ENCODE measurements around the gene ALK. TPM values are rescaled to one million over a fixed set of nuclear protein-coding genes. Genes with fewer than 3 reads are reported as not detected.

The ALK gene
- total and polyA plus RNA-seq, 2 donors (not counting 1 experiment from before 2014, with no cell fraction given) = under 0.01 to 0.02 TPM

DNA sequence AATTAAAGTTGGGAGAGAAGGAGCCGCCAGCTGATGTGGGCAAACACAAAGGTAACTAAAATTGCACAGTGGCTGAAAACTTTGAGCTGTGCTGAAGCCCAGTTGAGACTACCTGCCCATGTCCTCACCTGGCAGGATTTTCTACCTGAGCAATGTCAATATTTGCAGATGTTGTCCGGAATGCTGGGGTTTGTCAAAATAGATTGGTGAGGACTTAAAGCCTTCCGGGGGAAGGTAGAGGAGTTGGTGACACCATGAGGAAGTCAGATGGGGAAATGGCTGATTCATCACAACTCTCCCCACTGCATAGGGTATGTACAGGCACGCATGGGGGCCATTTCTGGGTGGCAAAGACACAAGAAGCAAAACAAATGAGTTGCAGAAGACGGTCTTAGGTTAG is 114.9 kb downstream of the ALK start:
- Histone ChIP-seq H3K79me2 (ENCODE audit: control insufficient read depth, insufficient read depth, low read length) (no peaks in the 10 kb centered on the region), H3K4me2 (ENCODE audit: extremely low read depth, insufficient read depth, low read length) (no peak overlapping the region), H3K4me1 (ENCODE audit: control insufficient read depth, extremely low read depth, insufficient read depth, low read length) (peaks cover 2% of the 10 kb centered on the region), H2AFZ (ENCODE audit: low read length) (no peak overlapping the region), H4K20me1 (ENCODE audit: control insufficient read depth, extremely low read depth, insufficient read depth, low read length) (no peaks in the 10 kb centered on the region), H3K4me3 (replicated peaks in 1 of 4; ENCODE audit: control extremely low read depth in 1 of 4, insufficient read depth in 1 of 4, low read depth in 3 of 4, low read length in 4 of 4) (no peak overlapping the region), H3K36me3 (ENCODE audit: control insufficient read depth, insufficient read depth, low read length) (no peaks in the 10 kb centered on the region), H3K27me3 (ENCODE audit: control insufficient read depth, insufficient read depth, low read length) (no peaks in the 10 kb centered on the region), H3K9ac (ENCODE audit: insufficient read depth, low read length) (no peak overlapping the region), H3K9me3 (ENCODE audit: control insufficient read depth, insufficient read depth, low read depth, low read length) (no peaks in the 10 kb centered on the region), H3K27ac (ENCODE audit: insufficient read depth, low read length) (no peak overlapping the region)
- no peak for DNase-seq (ENCODE audit: low read depth in 2 of 2)
- TF ChIP-seq CTCF (conservative IDR thresholded peaks at IDR 0.05 in 1 of 2, IDR thresholded peaks at IDR 0.05 in 1 of 2; ENCODE audit: low read depth in 1 of 2, low read length in 2 of 2) (no peak), EZH2 (IDR thresholded peaks at IDR 0.05; ENCODE audit: low read length, missing control alignments) (no peak)

GRCh38 chr2:29804671-29805070 is 116.7 kb downstream of the ALK start:
- Histone ChIP-seq H3K4me3 (replicated peaks in 1 of 4; ENCODE audit: control extremely low read depth in 1 of 4, insufficient read depth in 1 of 4, low read depth in 3 of 4, low read length in 4 of 4) (no peak overlapping the region), H3K79me2 (ENCODE audit: control insufficient read depth, insufficient read depth, low read length) (no peaks in the 10 kb centered on the region), H3K27me3 (ENCODE audit: control insufficient read depth, insufficient read depth, low read length) (peaks cover 4% of the 10 kb centered on the region), H3K4me2 (ENCODE audit: extremely low read depth, insufficient read depth, low read length) (no peak overlapping the region), H3K36me3 (ENCODE audit: control insufficient read depth, insufficient read depth, low read length) (no peaks in the 10 kb centered on the region), H2AFZ (ENCODE audit: low read length) (no peak overlapping the region), H3K9ac (ENCODE audit: insufficient read depth, low read length) (no peak overlapping the region), H4K20me1 (ENCODE audit: control insufficient read depth, extremely low read depth, insufficient read depth, low read length) (no peaks in the 10 kb centered on the region), H3K4me1 (ENCODE audit: control insufficient read depth, extremely low read depth, insufficient read depth, low read length) (peaks cover 2% of the 10 kb centered on the region), H3K9me3 (ENCODE audit: control insufficient read depth, insufficient read depth, low read depth, low read length) (no peaks in the 10 kb centered on the region), H3K27ac (ENCODE audit: insufficient read depth, low read length) (no peak overlapping the region)
- DNase-seq (ENCODE audit: low read depth in 2 of 2) = no peak
- TF ChIP-seq CTCF (conservative IDR thresholded peaks at IDR 0.05 in 1 of 2, IDR thresholded peaks at IDR 0.05 in 1 of 2; ENCODE audit: low read depth in 1 of 2, low read length in 2 of 2) (no peak), EZH2 (IDR thresholded peaks at IDR 0.05; ENCODE audit: low read length, missing control alignments) (no peak)

DNA sequence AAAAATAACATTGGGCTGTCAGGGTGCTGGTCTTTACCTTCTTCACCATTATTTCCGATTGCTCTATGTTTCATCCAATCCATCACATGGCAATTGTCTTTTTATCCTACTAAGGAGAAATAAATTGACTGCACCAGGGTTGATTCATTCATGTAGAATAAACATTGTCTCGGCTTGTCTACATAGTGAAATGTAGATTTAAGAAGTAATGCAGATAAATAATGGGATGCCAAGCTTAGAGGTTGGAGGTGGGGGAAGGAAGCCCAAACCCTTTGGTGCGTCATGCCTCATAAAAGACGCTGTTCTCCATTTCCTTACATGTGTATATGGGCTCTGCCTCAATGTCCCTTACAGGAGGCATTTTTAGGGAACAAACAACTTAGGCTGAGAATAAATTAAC is 117.8 kb downstream of the ALK start:
- Histone ChIP-seq H2AFZ (ENCODE audit: low read length) (no peak overlapping the region), H3K4me3 (replicated peaks in 1 of 4; ENCODE audit: control extremely low read depth in 1 of 4, insufficient read depth in 1 of 4, low read depth in 3 of 4, low read length in 4 of 4) (no peak overlapping the region), H3K4me1 (ENCODE audit: control insufficient read depth, extremely low read depth, insufficient read depth, low read length) (peaks cover 2% of the 10 kb centered on the region), H3K9ac (ENCODE audit: insufficient read depth, low read length) (no peak overlapping the region), H3K9me3 (ENCODE audit: control insufficient read depth, insufficient read depth, low read depth, low read length) (no peaks in the 10 kb centered on the region), H3K27ac (ENCODE audit: insufficient read depth, low read length) (no peak overlapping the region), H3K27me3 (ENCODE audit: control insufficient read depth, insufficient read depth, low read length) (peaks cover 4% of the 10 kb centered on the region), H4K20me1 (ENCODE audit: control insufficient read depth, extremely low read depth, insufficient read depth, low read length) (no peaks in the 10 kb centered on the region), H3K4me2 (ENCODE audit: extremely low read depth, insufficient read depth, low read length) (no peak overlapping the region), H3K79me2 (ENCODE audit: control insufficient read depth, insufficient read depth, low read length) (no peaks in the 10 kb centered on the region), H3K36me3 (ENCODE audit: control insufficient read depth, insufficient read depth, low read length) (no peaks in the 10 kb centered on the region)
- peak in 1 of 2 donors; percentile 69 for DNase-seq (ENCODE audit: low read depth in 2 of 2)
- TF ChIP-seq CTCF (conservative IDR thresholded peaks at IDR 0.05 in 1 of 2, IDR thresholded peaks at IDR 0.05 in 1 of 2; ENCODE audit: low read depth in 1 of 2, low read length in 2 of 2) (no peak), EZH2 (IDR thresholded peaks at IDR 0.05; ENCODE audit: low read length, missing control alignments) (no peak)
